ENCODE measurements around the gene ANGEL2. TPM values are rescaled to one million over a fixed set of nuclear protein-coding genes. Genes with fewer than 3 reads are reported as not detected.
A peak's percentile ranks its signal among the peaks of the same experiment; 100 is the strongest.
"Not testable (repeated sequence)": the region's sequence is repeated elsewhere in the genome, so short reads cannot be mapped to it uniquely, and the experiment has no call there.

ANGEL2 gene
- total RNA-seq, 2 experiments from 2014 or later: 41.3 to 51.5 TPM

DNA sequence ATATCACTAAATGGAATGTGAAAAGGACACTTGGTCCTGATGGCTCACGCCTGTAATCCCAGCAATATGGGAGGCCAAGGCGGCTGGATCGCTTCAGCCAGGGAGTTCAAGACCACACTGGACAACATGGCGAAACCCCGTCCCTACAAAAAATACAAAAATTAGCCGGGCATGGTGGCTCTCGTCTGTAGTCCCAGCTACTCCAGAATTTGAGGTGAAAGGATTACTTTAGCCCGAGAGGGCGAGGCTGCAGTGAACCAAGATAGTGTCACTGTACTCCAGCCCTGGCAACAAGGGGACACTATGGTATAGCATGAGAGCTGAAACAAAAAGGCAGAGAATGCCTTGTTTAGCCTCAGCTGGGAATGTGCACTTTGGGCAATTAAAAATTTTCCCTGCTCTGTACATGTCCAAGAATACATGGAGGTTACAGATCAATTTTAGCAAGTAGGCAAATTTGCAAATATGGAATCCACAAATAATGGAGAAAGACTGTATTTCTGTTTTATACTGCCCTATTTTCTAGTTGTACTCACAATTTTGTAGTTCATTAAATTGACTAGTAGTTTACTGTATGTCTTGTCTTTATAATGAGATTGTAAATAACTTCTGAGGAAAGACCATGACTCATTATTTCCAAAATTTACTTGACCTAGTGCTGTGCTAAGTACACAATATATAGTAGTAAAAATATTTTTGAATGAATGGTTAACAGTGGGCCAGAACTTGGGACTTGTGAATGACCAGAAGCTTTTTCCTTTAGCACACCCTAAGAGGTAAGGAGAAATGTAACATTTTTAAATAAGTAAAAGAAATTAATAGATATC lies 2.0 kb upstream of the ANGEL2 start:
- peaks cover 17% of the 10 kb centered on the region for H3K4me1 Mint-ChIP-seq
- intact Hi-C loops (cut with DNase I, micrococcal nuclease): no loop called here
- H3K9me3 Mint-ChIP-seq (ENCODE audit: low read depth): no peaks in the 10 kb centered on the region
- H3K4me3 Mint-ChIP-seq: no peak overlapping the region
- no peak for DNase-seq
- peaks cover 10% of the 10 kb centered on the region for H3K36me3 Mint-ChIP-seq (ENCODE audit: low read depth)
- CTCF ChIA-PET: no interaction called here
- no peak for ATAC-seq
- H3K27ac Mint-ChIP-seq: no peak overlapping the region
- POLR2A ChIA-PET: interaction anchor here (0.6 kb wide), 1 partner anchor 296 kb away, joined by 3 read pairs; no protein-coding TSS in a partner anchor
- no peaks in the 10 kb centered on the region for H3K27me3 Mint-ChIP-seq

DNA sequence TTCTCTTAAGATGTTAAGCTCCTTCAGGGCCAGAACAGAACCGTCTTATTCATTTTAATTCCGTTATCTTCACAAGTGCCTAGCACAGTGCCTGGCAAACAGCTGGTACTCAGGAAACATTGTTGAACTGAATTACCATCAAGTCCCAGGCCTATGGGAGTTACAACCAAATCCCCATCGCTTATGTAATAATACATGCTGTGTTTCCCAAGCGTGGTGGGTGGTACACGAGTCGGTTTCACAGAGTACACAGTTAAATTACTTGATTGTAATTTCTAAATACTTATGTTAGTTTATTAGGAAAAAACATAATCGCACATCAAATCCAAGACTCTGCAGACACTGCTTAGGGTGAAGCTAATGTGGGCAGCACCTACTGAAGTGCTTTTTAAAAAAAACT lies 1.0 kb downstream of the ANGEL2 start:
- DNase-seq (no peak), ATAC-seq (no peak)
- Mint-ChIP-seq H3K9me3 (ENCODE audit: low read depth) (no peaks in the 10 kb centered on the region), H3K4me3 (peak overlapping the region; percentile 100), H3K27me3 (no peaks in the 10 kb centered on the region), H3K27ac (peak overlapping the region; percentile 100), H3K4me1 (peaks cover 30% of the 10 kb centered on the region), H3K36me3 (ENCODE audit: low read depth) (peaks cover 21% of the 10 kb centered on the region)
- POLR2A ChIA-PET: no interaction called here
- CTCF ChIA-PET: interaction anchor here (1.1 to 4.9 kb wide), 3 partner anchors 8 to 19 kb away, joined by 4 to 25 read pairs (median 8); no protein-coding TSS in a partner anchor
- intact Hi-C loops (cut with DNase I, micrococcal nuclease): loop anchor here (1.0 to 5.0 kb wide), 11 partner anchors 11 to 1435 kb away; partner anchors contain the start of genes NSL1 (in 2 of the 2), RPS6KC1 (in 2 of the 2), TATDN3 (in 2 of the 2) and ATF3 (in 1 of the 2)

DNA sequence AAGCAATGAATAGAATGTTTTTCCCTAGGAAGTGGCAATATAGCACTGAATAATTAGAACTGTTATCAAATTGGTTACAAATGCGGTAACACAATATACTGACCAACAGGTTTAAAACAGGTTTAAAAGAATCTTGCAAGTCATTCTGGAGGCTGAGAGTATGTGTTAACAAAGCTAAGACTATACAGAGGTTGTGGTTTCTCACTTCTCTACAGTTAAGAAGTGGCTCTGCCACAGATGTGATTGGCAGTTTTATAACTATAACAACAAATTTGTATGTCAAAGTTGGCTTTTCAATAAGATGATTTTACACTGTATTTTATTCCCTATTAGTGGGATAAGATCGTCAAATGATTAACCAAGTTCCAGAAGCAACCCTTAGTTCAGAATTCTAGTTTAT lies 7.1 kb downstream of the ANGEL2 start:
- no peaks in the 10 kb centered on the region for H3K9me3 Mint-ChIP-seq (ENCODE audit: low read depth)
- H3K4me1 Mint-ChIP-seq: peaks cover 33% of the 10 kb centered on the region
- POLR2A ChIA-PET: no interaction called here
- no peak overlapping the region for H3K27ac Mint-ChIP-seq
- ATAC-seq (peak; percentile 47), DNase-seq (no peak)
- intact Hi-C loops (cut with DNase I, micrococcal nuclease): no loop called here
- no peak overlapping the region for H3K4me3 Mint-ChIP-seq
- H3K36me3 Mint-ChIP-seq (ENCODE audit: low read depth): peaks cover 48% of the 10 kb centered on the region
- H3K27me3 Mint-ChIP-seq: no peaks in the 10 kb centered on the region
- CTCF ChIA-PET: no interaction called here

DNA sequence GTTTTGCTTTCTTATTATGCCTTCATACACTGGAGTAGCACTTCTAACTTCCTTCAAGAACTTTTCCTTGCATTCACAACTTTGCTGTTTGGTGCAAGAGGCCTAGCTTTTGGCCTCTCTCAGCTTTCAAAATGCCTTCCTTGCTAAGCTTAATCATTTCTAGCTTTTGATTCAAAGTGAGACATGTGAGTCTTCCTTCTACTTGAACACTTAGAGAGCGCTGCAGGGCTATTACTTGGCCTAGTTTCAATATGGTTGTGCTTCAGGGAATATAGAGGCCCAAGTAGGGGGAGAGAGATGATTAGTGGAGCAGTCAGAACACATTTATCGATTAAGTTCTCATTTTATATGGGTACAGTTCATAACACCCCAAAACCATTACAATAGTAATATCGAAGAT lies 12.4 kb downstream of the ANGEL2 start:
- DNase-seq (peak; percentile 47), ATAC-seq (peak; percentile 98)
- H3K4me1 Mint-ChIP-seq: peaks cover 12% of the 10 kb centered on the region
- intact Hi-C loops (cut with DNase I, micrococcal nuclease): loop anchor here in 1 of 2 experiments (1.0 to 5.0 kb wide), 2 partner anchors 12 to 146 kb away; partner anchors contain the start of genes ANGEL2 and FLVCR1
- H3K9me3 Mint-ChIP-seq (ENCODE audit: low read depth): no peaks in the 10 kb centered on the region
- ChIA-PET POLR2A (interaction anchor here (0.6 to 1.0 kb wide), 3 partner anchors 14 to 976 kb away, joined by 3 to 5 read pairs (median 3); no protein-coding TSS in a partner anchor), CTCF (interaction anchor here (0.6 to 4.7 kb wide), 4 partner anchors 9 to 28 kb away, joined by 3 to 24 read pairs (median 6); no protein-coding TSS in a partner anchor)
- H3K27me3 Mint-ChIP-seq: no peaks in the 10 kb centered on the region
- H3K4me3 Mint-ChIP-seq: no peak overlapping the region
- peak overlapping the region; percentile 74 for H3K27ac Mint-ChIP-seq
- H3K36me3 Mint-ChIP-seq (ENCODE audit: low read depth): peaks cover 45% of the 10 kb centered on the region

DNA sequence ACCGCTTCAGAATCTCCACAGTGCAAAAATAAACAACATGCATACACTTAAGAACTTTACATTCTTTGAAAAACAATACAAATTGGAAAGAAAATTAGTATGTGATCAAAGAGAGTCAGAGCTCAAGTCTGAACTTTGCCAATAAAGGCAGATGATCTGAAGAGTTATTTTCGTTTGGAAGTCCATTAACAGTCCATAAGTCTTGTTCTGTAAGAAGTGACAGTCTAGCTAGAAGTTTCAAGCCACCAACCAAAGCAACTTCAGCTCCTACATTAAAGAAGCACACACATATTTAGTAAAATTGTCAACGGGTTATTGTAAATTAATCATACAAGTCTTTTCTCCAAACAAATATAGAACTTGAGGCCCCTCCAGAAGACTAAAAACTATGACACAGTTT lies 20.7 kb downstream of the ANGEL2 start:
- no peaks in the 10 kb centered on the region for H3K27me3 Mint-ChIP-seq
- POLR2A ChIA-PET: no interaction called here
- DNase-seq: no peak
- no peak for ATAC-seq
- no peak overlapping the region for H3K4me3 Mint-ChIP-seq
- no peaks in the 10 kb centered on the region for H3K9me3 Mint-ChIP-seq (ENCODE audit: low read depth)
- intact Hi-C loops (cut with DNase I, micrococcal nuclease): loop anchor here (1.0 to 10.0 kb wide), 10 partner anchors 74 to 540 kb away; partner anchors contain the start of genes BATF3 (in 2 of the 2), NSL1 (in 2 of the 2) and TATDN3 (in 2 of the 2)
- H3K27ac Mint-ChIP-seq: no peak overlapping the region
- H3K36me3 Mint-ChIP-seq (ENCODE audit: low read depth): peaks cover 24% of the 10 kb centered on the region
- peaks cover 10% of the 10 kb centered on the region for H3K4me1 Mint-ChIP-seq
- CTCF ChIA-PET: interaction anchor here (0.6 to 4.9 kb wide), 44 partner anchors 9 to 1074 kb away, joined by 3 to 42 read pairs (median 4); partner anchors contain the start of genes NSL1 and TATDN3

DNA sequence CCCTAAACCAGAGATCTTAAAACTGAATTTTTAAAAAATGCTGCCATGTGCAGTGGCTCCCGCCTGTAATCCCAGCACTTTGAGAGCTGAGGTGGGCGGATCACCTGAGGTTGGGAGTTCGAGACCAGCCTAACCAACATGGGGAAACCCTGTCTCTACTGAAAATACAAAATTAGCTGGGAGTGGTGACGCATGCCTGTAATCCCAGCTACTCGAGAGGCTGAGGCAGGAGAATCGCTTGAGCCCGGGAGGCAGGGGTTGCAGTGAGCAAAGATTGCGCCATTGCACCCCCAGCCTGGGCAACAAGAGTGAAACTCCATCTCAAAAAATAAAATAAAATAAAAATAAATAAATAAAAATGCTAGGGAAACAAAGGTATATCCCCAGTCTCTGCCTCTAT lies 21.7 kb downstream of the ANGEL2 start:
- Mint-ChIP-seq H3K4me1 (peaks cover 12% of the 10 kb centered on the region), H3K36me3 (ENCODE audit: low read depth) (peaks cover 22% of the 10 kb centered on the region)
- H3K27me3 Mint-ChIP-seq; DNase-seq; H3K4me3 Mint-ChIP-seq; ATAC-seq; H3K27ac Mint-ChIP-seq; POLR2A ChIA-PET; H3K9me3 Mint-ChIP-seq (ENCODE audit: low read depth): not testable (repeated sequence)
- intact Hi-C loops (cut with DNase I, micrococcal nuclease): loop anchor here (2.0 to 10.0 kb wide), 5 partner anchors 73 to 539 kb away; partner anchors contain the start of gene BATF3 (in 2 of the 2)
- CTCF ChIA-PET: interaction anchor here (0.6 to 4.9 kb wide), 21 partner anchors 8 to 537 kb away, joined by 3 to 42 read pairs (median 5); partner anchors contain the start of genes NSL1 and TATDN3

DNA sequence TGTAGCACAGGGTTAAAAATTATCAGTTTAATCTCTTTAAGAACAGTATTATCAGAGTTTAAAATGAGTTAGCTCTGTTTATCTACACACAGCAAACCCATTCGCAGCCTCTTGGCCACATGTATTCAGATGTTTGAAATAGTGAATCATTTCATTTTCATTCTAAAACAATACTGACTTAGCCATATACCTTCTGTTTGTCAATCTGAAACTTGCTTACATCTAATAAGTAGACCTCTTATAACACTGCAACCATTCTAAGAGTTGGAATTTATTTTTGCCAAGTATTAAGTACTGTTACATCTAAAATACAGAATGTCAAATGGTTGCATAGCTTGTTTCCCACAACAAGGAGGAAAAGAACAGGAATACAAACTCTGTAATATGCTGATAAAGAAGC lies 25.4 kb downstream of the ANGEL2 start:
- intact Hi-C loops (cut with DNase I, micrococcal nuclease): loop anchor here in 1 of 2 experiments (10.0 kb wide), 2 partner anchors 295 to 535 kb away; partner anchors contain the start of gene BATF3
- H3K36me3 Mint-ChIP-seq (ENCODE audit: low read depth): peaks cover 14% of the 10 kb centered on the region
- POLR2A ChIA-PET: interaction anchor here (0.6 to 1.1 kb wide), 2 partner anchors 13 to 392 kb away, joined by 3 to 4 read pairs; no protein-coding TSS in a partner anchor
- H3K27me3 Mint-ChIP-seq: no peaks in the 10 kb centered on the region
- ATAC-seq (no peak), DNase-seq (no peak)
- H3K27ac Mint-ChIP-seq: no peak overlapping the region
- H3K4me1 Mint-ChIP-seq: peaks cover 8% of the 10 kb centered on the region
- no peak overlapping the region for H3K4me3 Mint-ChIP-seq
- CTCF ChIA-PET: interaction anchor here (0.6 to 2.2 kb wide), 5 partner anchors 22 to 549 kb away, joined by 3 to 7 read pairs (median 3); no protein-coding TSS in a partner anchor
- no peaks in the 10 kb centered on the region for H3K9me3 Mint-ChIP-seq (ENCODE audit: low read depth)

DNA sequence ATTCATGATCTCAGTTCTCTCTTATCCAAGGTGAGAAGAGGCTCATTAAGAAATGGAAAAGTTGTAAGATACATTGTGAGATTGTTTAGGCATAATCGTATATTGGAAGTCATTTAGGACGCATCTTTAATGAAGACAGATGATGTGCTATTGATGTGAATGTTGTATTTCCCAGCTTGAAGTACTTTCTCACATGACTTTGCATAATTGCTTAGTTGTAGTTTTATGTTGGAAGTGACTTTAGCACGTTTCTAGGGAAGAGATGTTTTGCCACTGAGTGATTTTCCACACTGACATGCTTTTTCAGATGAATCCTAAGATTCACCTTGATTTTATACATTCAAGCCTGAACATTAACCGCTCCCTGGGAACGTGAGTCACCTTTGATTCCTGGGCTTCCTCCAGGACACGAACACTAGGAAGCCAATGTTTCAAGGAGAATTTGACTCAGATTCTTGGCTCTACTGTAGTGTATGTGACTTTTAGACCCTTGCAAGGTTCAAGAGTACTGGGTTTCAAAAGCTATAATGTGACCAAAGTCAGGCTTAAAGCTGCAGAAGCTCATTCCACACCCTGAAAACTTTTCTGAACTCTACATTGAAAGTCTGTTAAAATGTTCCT lies 27.9 kb downstream of the ANGEL2 start:
- DNase-seq (no peak), ATAC-seq (no peak)
- H3K4me3 Mint-ChIP-seq: no peak overlapping the region
- POLR2A ChIA-PET: interaction anchor here (0.6 kb wide), 1 partner anchor 323 kb away, joined by 3 read pairs; no protein-coding TSS in a partner anchor
- H3K27me3 Mint-ChIP-seq: no peaks in the 10 kb centered on the region
- no peaks in the 10 kb centered on the region for H3K9me3 Mint-ChIP-seq (ENCODE audit: low read depth)
- no peak overlapping the region for H3K27ac Mint-ChIP-seq
- peaks cover 8% of the 10 kb centered on the region for H3K4me1 Mint-ChIP-seq
- CTCF ChIA-PET: interaction anchor here (0.9 to 1.8 kb wide), 2 partner anchors 10 to 173 kb away, joined by 3 to 5 read pairs; no protein-coding TSS in a partner anchor
- H3K36me3 Mint-ChIP-seq (ENCODE audit: low read depth): peaks cover 7% of the 10 kb centered on the region
- intact Hi-C loops (cut with DNase I, micrococcal nuclease): no loop called here

DNA sequence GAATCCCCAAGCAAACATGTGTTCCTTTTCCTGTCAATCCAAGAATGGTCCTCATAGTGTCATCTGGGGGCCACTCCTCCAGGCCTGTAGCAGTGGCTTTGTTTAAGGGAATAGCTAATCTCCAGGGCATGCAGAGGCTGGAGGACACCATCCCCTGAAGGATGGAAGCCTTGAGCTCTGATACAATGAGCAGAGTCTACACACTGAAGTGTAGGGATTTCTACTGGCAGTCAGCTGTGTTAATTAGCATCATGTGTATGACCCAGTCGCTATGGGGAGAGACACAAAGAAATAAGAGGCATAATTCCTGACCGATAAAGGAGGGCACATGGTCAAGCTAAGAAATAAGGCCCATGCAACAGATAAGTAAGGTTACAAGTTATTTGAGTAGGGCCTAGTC lies 29.1 kb downstream of the ANGEL2 start:
- no peak for ATAC-seq
- ChIA-PET POLR2A (interaction anchor here (0.6 kb wide), 1 partner anchor 113 kb away, joined by 4 read pairs; no protein-coding TSS in a partner anchor), CTCF (interaction anchor here (3.3 kb wide), 1 partner anchor 9 kb away, joined by 16 read pairs; no protein-coding TSS in a partner anchor)
- H3K4me3 Mint-ChIP-seq: no peak overlapping the region
- no peaks in the 10 kb centered on the region for H3K27me3 Mint-ChIP-seq
- no peak overlapping the region for H3K27ac Mint-ChIP-seq
- H3K36me3 Mint-ChIP-seq (ENCODE audit: low read depth): peaks cover 3% of the 10 kb centered on the region
- intact Hi-C loops (cut with DNase I, micrococcal nuclease): no loop called here
- H3K4me1 Mint-ChIP-seq: peaks cover 10% of the 10 kb centered on the region
- no peaks in the 10 kb centered on the region for H3K9me3 Mint-ChIP-seq (ENCODE audit: low read depth)
- no peak for DNase-seq

DNA sequence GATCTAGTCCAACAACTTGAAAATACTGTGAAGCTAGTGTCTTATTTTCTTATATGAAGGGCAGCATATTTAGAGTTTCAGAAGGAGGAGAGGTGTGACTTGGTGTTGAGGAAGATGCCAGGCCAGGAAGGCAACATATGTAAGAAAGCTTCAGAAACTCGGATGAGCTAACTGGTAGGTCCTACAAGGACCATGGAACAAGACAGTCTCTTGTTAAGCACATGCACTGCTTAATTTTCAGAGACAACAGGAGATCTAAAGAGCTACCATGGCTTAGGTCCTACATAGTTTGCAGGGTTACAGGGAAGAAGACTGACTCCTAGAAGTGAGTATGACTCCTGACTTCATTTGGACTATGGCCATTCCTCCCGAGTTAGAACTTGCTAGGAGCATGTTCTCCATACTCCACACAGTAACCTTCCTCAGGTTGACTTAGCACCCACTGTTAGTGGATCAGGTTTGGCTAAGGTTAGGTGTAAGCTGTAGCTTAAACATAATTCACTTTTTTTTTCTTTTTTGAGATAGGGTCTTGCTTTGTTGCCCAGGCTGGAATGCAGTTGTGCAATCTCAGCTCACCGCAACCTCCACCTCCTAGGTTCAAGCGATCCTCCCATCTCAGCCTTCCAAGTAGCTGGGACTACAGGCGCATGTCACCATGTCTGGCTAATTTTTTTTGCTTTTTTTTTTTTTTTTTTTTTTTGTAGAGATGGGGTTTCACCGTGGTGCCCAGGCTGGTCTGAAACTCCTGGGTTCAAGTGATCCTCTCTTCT lies 31.0 kb downstream of the ANGEL2 start:
- H3K27me3 Mint-ChIP-seq: no peaks in the 10 kb centered on the region
- POLR2A ChIA-PET: interaction anchor here (0.6 kb wide), 1 partner anchor 238 kb away, joined by 4 read pairs; no protein-coding TSS in a partner anchor
- intact Hi-C loops (cut with DNase I, micrococcal nuclease): no loop called here
- CTCF ChIA-PET: interaction anchor here (0.6 to 3.3 kb wide), 7 partner anchors 10 to 1661 kb away, joined by 3 to 16 read pairs (median 4); no protein-coding TSS in a partner anchor
- DNase-seq (no peak), ATAC-seq (no peak)
- H3K27ac Mint-ChIP-seq: no peak overlapping the region
- peaks cover under 1% of the 10 kb centered on the region for H3K36me3 Mint-ChIP-seq (ENCODE audit: low read depth)
- no peak overlapping the region for H3K4me3 Mint-ChIP-seq
- no peaks in the 10 kb centered on the region for H3K9me3 Mint-ChIP-seq (ENCODE audit: low read depth)
- H3K4me1 Mint-ChIP-seq: peaks cover 10% of the 10 kb centered on the region
